ENCODE results near the gene TNIK. TPM values are rescaled to one million over a fixed set of nuclear protein-coding genes. Genes with fewer than 3 reads are reported as not detected.
"Not testable (repeated sequence)": the region's sequence is repeated elsewhere in the genome, so short reads cannot be mapped to it uniquely, and the experiment has no call there.

Gene TNIK
- total RNA-seq, 2 experiments from 2014 or later = 57.6 to 61.7 TPM

GRCh38 chr3:171126478-171127209, 333.6 kb downstream of the TNIK start:
- no peak overlapping the region for H3K27ac Mint-ChIP-seq
- ChIA-PET POLR2A (no interaction called here), CTCF (no interaction called here)
- no peak overlapping the region for H3K4me3 Mint-ChIP-seq
- H3K4me1 Mint-ChIP-seq = no peaks in the 10 kb centered on the region
- no peaks in the 10 kb centered on the region for H3K27me3 Mint-ChIP-seq
- H3K36me3 Mint-ChIP-seq (ENCODE audit: low read depth) = peaks cover 72% of the 10 kb centered on the region
- no peak for DNase-seq
- no peaks in the 10 kb centered on the region for H3K9me3 Mint-ChIP-seq

GRCh38 chr3:171125010-171125409, 335.2 kb downstream of the TNIK start:
- POLR2A ChIA-PET = no interaction called here
- Mint-ChIP-seq H3K9me3 (no peaks in the 10 kb centered on the region), H3K36me3 (ENCODE audit: low read depth) (peaks cover 80% of the 10 kb centered on the region), H3K27me3 (no peaks in the 10 kb centered on the region), H3K4me1 (no peaks in the 10 kb centered on the region), H3K4me3 (no peak overlapping the region), H3K27ac (no peak overlapping the region)
- DNase-seq = no peak
- CTCF ChIA-PET = no interaction called here

- Mint-ChIP-seq H3K36me3 (ENCODE audit: low read depth) (peaks cover 85% of the 10 kb centered on the region), H3K4me3 (no peak overlapping the region), H3K27ac (no peak overlapping the region), H3K9me3 (peaks cover 5% of the 10 kb centered on the region), H3K27me3 (no peaks in the 10 kb centered on the region), H3K4me1 (no peaks in the 10 kb centered on the region)
- ChIA-PET CTCF (interaction anchor here (0.8 kb wide), 1 partner anchor 442 kb away, joined by 3 read pairs; no protein-coding TSS in a partner anchor), POLR2A (no interaction called here)
- no peak for DNase-seq
These were observed 336.3 kb downstream of the TNIK start for GRCh38 chr3:171123915-171124314.

GRCh38 chr3:171122861-171123260, 337.3 kb downstream of the TNIK start:
- no peak overlapping the region for H3K4me3 Mint-ChIP-seq
- H3K27me3 Mint-ChIP-seq = no peaks in the 10 kb centered on the region
- no peak for DNase-seq
- H3K36me3 Mint-ChIP-seq (ENCODE audit: low read depth) = peaks cover 80% of the 10 kb centered on the region
- peaks cover 5% of the 10 kb centered on the region for H3K9me3 Mint-ChIP-seq
- H3K27ac Mint-ChIP-seq = no peak overlapping the region
- ChIA-PET POLR2A (no interaction called here), CTCF (no interaction called here)
- no peaks in the 10 kb centered on the region for H3K4me1 Mint-ChIP-seq

GRCh38 chr3:171122240-171122639, 338.0 kb downstream of the TNIK start:
- no peak for DNase-seq
- Mint-ChIP-seq H3K27ac (no peak overlapping the region), H3K9me3 (peaks cover 5% of the 10 kb centered on the region), H3K4me3 (no peak overlapping the region), H3K27me3 (no peaks in the 10 kb centered on the region), H3K4me1 (no peaks in the 10 kb centered on the region), H3K36me3 (ENCODE audit: low read depth) (peaks cover 79% of the 10 kb centered on the region)
- ChIA-PET CTCF (interaction anchor here (0.6 kb wide), 1 partner anchor 225 kb away, joined by 3 read pairs; no protein-coding TSS in a partner anchor), POLR2A (no interaction called here)

GRCh38 chr3:171121801-171122200, 338.4 kb downstream of the TNIK start:
- POLR2A ChIA-PET = no interaction called here
- Mint-ChIP-seq H3K9me3 (peaks cover 5% of the 10 kb centered on the region), H3K4me1 (peaks cover 2% of the 10 kb centered on the region), H3K4me3 (no peak overlapping the region), H3K36me3 (ENCODE audit: low read depth) (peaks cover 80% of the 10 kb centered on the region), H3K27ac (no peak overlapping the region), H3K27me3 (no peaks in the 10 kb centered on the region)
- CTCF ChIA-PET = interaction anchor here (0.6 kb wide), 1 partner anchor 226 kb away, joined by 3 read pairs; no protein-coding TSS in a partner anchor
- no peak for DNase-seq

- H3K4me1 Mint-ChIP-seq, H3K9me3 Mint-ChIP-seq, POLR2A ChIA-PET, H3K27ac Mint-ChIP-seq, DNase-seq, H3K4me3 Mint-ChIP-seq, H3K27me3 Mint-ChIP-seq: not testable (repeated sequence)
- peaks cover 69% of the 10 kb centered on the region for H3K36me3 Mint-ChIP-seq (ENCODE audit: low read depth)
- CTCF ChIA-PET = interaction anchor here (0.5 kb wide), 1 partner anchor 999 kb away, joined by 4 read pairs; no protein-coding TSS in a partner anchor
These were observed 340.8 kb downstream of the TNIK start for GRCh38 chr3:171119402-171119801.

GRCh38 chr3:171118993-171119392, 341.2 kb downstream of the TNIK start:
- peaks cover 71% of the 10 kb centered on the region for H3K36me3 Mint-ChIP-seq (ENCODE audit: low read depth)
- H3K9me3 Mint-ChIP-seq, H3K4me1 Mint-ChIP-seq, CTCF ChIA-PET, H3K4me3 Mint-ChIP-seq, H3K27me3 Mint-ChIP-seq, H3K27ac Mint-ChIP-seq, DNase-seq, POLR2A ChIA-PET: not testable (repeated sequence)

- ChIA-PET POLR2A (no interaction called here), CTCF (no interaction called here)
- no peak for DNase-seq
- H3K27me3 Mint-ChIP-seq = no peaks in the 10 kb centered on the region
- H3K4me3 Mint-ChIP-seq = no peak overlapping the region
- H3K27ac Mint-ChIP-seq = no peak overlapping the region
- H3K9me3 Mint-ChIP-seq = peaks cover 5% of the 10 kb centered on the region
- H3K4me1 Mint-ChIP-seq = peaks cover 3% of the 10 kb centered on the region
- peaks cover 59% of the 10 kb centered on the region for H3K36me3 Mint-ChIP-seq (ENCODE audit: low read depth)
These were observed 343.3 kb downstream of the TNIK start for GRCh38 chr3:171116824-171117395.

GRCh38 chr3:171116365-171116764, 343.8 kb downstream of the TNIK start:
- CTCF ChIA-PET = no interaction called here
- POLR2A ChIA-PET = no interaction called here
- no peak for DNase-seq
- no peak overlapping the region for H3K27ac Mint-ChIP-seq
- H3K27me3 Mint-ChIP-seq = no peaks in the 10 kb centered on the region
- H3K4me1 Mint-ChIP-seq = peaks cover 3% of the 10 kb centered on the region
- H3K9me3 Mint-ChIP-seq = peaks cover 5% of the 10 kb centered on the region
- no peak overlapping the region for H3K4me3 Mint-ChIP-seq
- H3K36me3 Mint-ChIP-seq (ENCODE audit: low read depth) = peaks cover 59% of the 10 kb centered on the region

GRCh38 chr3:171115667-171116066, 344.5 kb downstream of the TNIK start:
- no peaks in the 10 kb centered on the region for H3K27me3 Mint-ChIP-seq
- POLR2A ChIA-PET = no interaction called here
- no peak overlapping the region for H3K4me3 Mint-ChIP-seq
- peaks cover 3% of the 10 kb centered on the region for H3K4me1 Mint-ChIP-seq
- no peak for DNase-seq
- peaks cover 5% of the 10 kb centered on the region for H3K9me3 Mint-ChIP-seq
- H3K27ac Mint-ChIP-seq = no peak overlapping the region
- H3K36me3 Mint-ChIP-seq (ENCODE audit: low read depth) = peaks cover 54% of the 10 kb centered on the region
- CTCF ChIA-PET = no interaction called here

GRCh38 chr3:171113716-171114115, 346.5 kb downstream of the TNIK start:
- Mint-ChIP-seq H3K9me3 (no peaks in the 10 kb centered on the region), H3K4me3 (no peak overlapping the region), H3K27me3 (no peaks in the 10 kb centered on the region), H3K4me1 (peaks cover 3% of the 10 kb centered on the region), H3K36me3 (ENCODE audit: low read depth) (peaks cover 52% of the 10 kb centered on the region), H3K27ac (no peak overlapping the region)
- CTCF ChIA-PET = interaction anchor here (0.7 kb wide), 1 partner anchor 99 kb away, joined by 3 read pairs; no protein-coding TSS in a partner anchor
- DNase-seq = no peak
- POLR2A ChIA-PET = no interaction called here

GRCh38 chr3:171110715-171111114, 349.5 kb downstream of the TNIK start:
- CTCF ChIA-PET = interaction anchor here (0.6 kb wide), 1 partner anchor 1593 kb away, joined by 3 read pairs; no protein-coding TSS in a partner anchor

GRCh38 chr3:171108066-171108465, 352.1 kb downstream of the TNIK start:
- CTCF ChIA-PET = no interaction called here
- Mint-ChIP-seq H3K9me3 (no peaks in the 10 kb centered on the region), H3K27ac (no peak overlapping the region), H3K27me3 (no peaks in the 10 kb centered on the region), H3K36me3 (ENCODE audit: low read depth) (peaks cover 49% of the 10 kb centered on the region), H3K4me3 (no peak overlapping the region), H3K4me1 (no peaks in the 10 kb centered on the region)
- POLR2A ChIA-PET = no interaction called here
- DNase-seq = no peak

More at GRCh38 chr3:171110715-171111114, 349.5 kb downstream of the TNIK start:
- no peak overlapping the region for H3K4me3 Mint-ChIP-seq
- peaks cover 59% of the 10 kb centered on the region for H3K36me3 Mint-ChIP-seq (ENCODE audit: low read depth)
- POLR2A ChIA-PET = no interaction called here
- no peak overlapping the region for H3K27ac Mint-ChIP-seq
- no peaks in the 10 kb centered on the region for H3K4me1 Mint-ChIP-seq
- no peak for DNase-seq
- H3K9me3 Mint-ChIP-seq = no peaks in the 10 kb centered on the region
- no peaks in the 10 kb centered on the region for H3K27me3 Mint-ChIP-seq

Data from activated CD4-positive, alpha-beta memory T cell treated with anti-CD3 and anti-CD28 coated beads, Interleukin-2, amount 10 ng/mL, durations not matched to agents 7 days and 5 days (primary cell).